HFFc6 (cell line): ENCODE data around the gene RNF157. TPM values are rescaled to one million over a fixed set of nuclear protein-coding genes. Genes with fewer than 3 reads are reported as not detected.
"Not testable (repeated sequence)": the region's sequence is repeated elsewhere in the genome, so short reads cannot be mapped to it uniquely, and the experiment has no call there.

ENCODE experiments used
- DNase-seq: peaks from one replicate; pipeline ENCODE4 v3.0.0-alpha.2; 2018
- H3K27ac Mint-ChIP-seq: 2 replicates; pipeline ENCODE4 v1.8.0; 2020; ENCODE audit warnings: mild to moderate bottlenecking, mixed read lengths
- H3K27me3 Mint-ChIP-seq: 2 replicates; pipeline ENCODE4 v1.8.0; 2021; ENCODE audit warnings: mild to moderate bottlenecking, moderate library complexity, mixed read lengths; ENCODE audit not compliant: insufficient read depth
- H3K36me3 Mint-ChIP-seq: 2 replicates; pipeline ENCODE4 v1.8.0; 2021; ENCODE audit warnings: low read depth, mixed read lengths
- H3K4me1 Mint-ChIP-seq: 2 replicates; pipeline ENCODE4 v1.8.0; 2020; ENCODE audit warnings: low read depth, mixed read lengths
- H3K4me3 Mint-ChIP-seq: 2 replicates; pipeline ENCODE4 v1.8.0; 2020; ENCODE audit warnings: mild to moderate bottlenecking, moderate library complexity, mixed read lengths
- H3K9me3 Mint-ChIP-seq: 2 replicates; pipeline ENCODE4 v1.8.0; 2020; ENCODE audit warnings: mild to moderate bottlenecking, mixed read lengths
- CTCF ChIP-seq: fragments of 200-600 bp; sonication (generic); IDR thresholded peaks from 2 replicates; pipeline ENCODE4 v1.5.0; 2021; ENCODE audit warnings: antibody characterized with exemption, mild to moderate bottlenecking
- total RNA-seq, 6 experiments: library from RNA; stranded (reverse); fragmentation: NEBNext Ultra II Directional; extraction: Animal tissue kit (Norgen Biotek cat#: 25700); gene quantifications; 2 replicates in 1 of 6; 3 replicates in 5 of 6; pipeline ENCODE4 v1.2.3, GENCODE V29; 2021

The RNF157 gene
- total RNA-seq, 6 experiments from 2014 or later = 0.11 to 0.19 (median 0.18) TPM; not detected in 3

GRCh38 chr17:76263896-76264295 lies 23.6 kb upstream of the RNF157 start:
- Mint-ChIP-seq H3K27ac (peak overlapping the region; percentile 93), H3K27me3 (no peaks in the 10 kb centered on the region; the same call in 1 of the 2 replicates), H3K36me3 (0 out of 2 replicates have a peak, but pooled peaks cover 4% of the 10 kb centered on the region), H3K4me1 (peaks cover 47% of the 10 kb centered on the region), H3K4me3 (peak overlapping the region; percentile 85), H3K9me3 (no peaks in the 10 kb centered on the region)
- no peak for TF ChIP-seq CTCF
- DNase-seq = no peak

- TF ChIP-seq CTCF = no peak
- Mint-ChIP-seq H3K36me3 (0 out of 2 replicates have a peak, but pooled peaks cover 2% of the 10 kb centered on the region), H3K27me3 (no peaks in the 10 kb centered on the region; the same call in 1 of the 2 replicates), H3K27ac (no peak overlapping the region), H3K4me1 (peaks cover 36% of the 10 kb centered on the region), H3K9me3 (no peaks in the 10 kb centered on the region), H3K4me3 (no peak overlapping the region)
- DNase-seq = no peak
Observed at GRCh38 chr17:76262732-76263344, 22.5 kb upstream of the RNF157 start.

GRCh38 chr17:76261421-76262215 lies 21.3 kb upstream of the RNF157 start:
- H3K4me3 Mint-ChIP-seq = no peak overlapping the region
- no peak overlapping the region for H3K27ac Mint-ChIP-seq
- H3K9me3 Mint-ChIP-seq = no peaks in the 10 kb centered on the region
- no peak for DNase-seq
- H3K36me3 Mint-ChIP-seq = no peaks in the 10 kb centered on the region
- no peak for TF ChIP-seq CTCF
- no peaks in the 10 kb centered on the region; the same call in 1 of the 2 replicates for H3K27me3 Mint-ChIP-seq
- H3K4me1 Mint-ChIP-seq = peaks cover 27% of the 10 kb centered on the region

GRCh38 chr17:76260669-76261068 lies 20.4 kb upstream of the RNF157 start:
- H3K4me3 Mint-ChIP-seq = no peak overlapping the region
- no peak for TF ChIP-seq CTCF
- no peaks in the 10 kb centered on the region for H3K9me3 Mint-ChIP-seq
- no peak for DNase-seq
- H3K27ac Mint-ChIP-seq = no peak overlapping the region
- H3K27me3 Mint-ChIP-seq = no peaks in the 10 kb centered on the region; the same call in 1 of the 2 replicates
- H3K4me1 Mint-ChIP-seq = peaks cover 30% of the 10 kb centered on the region
- H3K36me3 Mint-ChIP-seq = no peaks in the 10 kb centered on the region

GRCh38 chr17:76260220-76260619 lies 19.9 kb upstream of the RNF157 start:
- Mint-ChIP-seq H3K27ac (no peak overlapping the region), H3K4me1 (peaks cover 34% of the 10 kb centered on the region), H3K36me3 (no peaks in the 10 kb centered on the region), H3K9me3 (no peaks in the 10 kb centered on the region), H3K27me3 (peaks cover 2% of the 10 kb centered on the region), H3K4me3 (no peak overlapping the region)
- no peak for DNase-seq
- no peak for TF ChIP-seq CTCF

GRCh38 chr17:76256430-76257050 lies 16.2 kb upstream of the RNF157 start:
- not testable (repeated sequence) for H3K9me3 Mint-ChIP-seq, H3K27ac Mint-ChIP-seq, H3K27me3 Mint-ChIP-seq, DNase-seq, H3K4me3 Mint-ChIP-seq, H3K36me3 Mint-ChIP-seq
- peaks cover 34% of the 10 kb centered on the region for H3K4me1 Mint-ChIP-seq
